HFF-Myc (cell line): ENCODE data around the gene ANAPC7.

Experiments used
- DNase-seq: peaks from one replicate; pipeline ENCODE4 v3.0.0-alpha.2; 2011; ENCODE audit warnings: low read depth; ENCODE audit errors: extremely low read depth
- H3K4me3 ChIP-seq: replicated peaks from 2 replicates; pipeline ENCODE4 v1.5.1; 2011; ENCODE audit warnings: low read depth, mild to moderate bottlenecking, control low read depth, low read length
- TF ChIP-seq, protein P1 (sequence below): IDR thresholded peaks from 2 replicates; pipeline ENCODE4 v1.5.1; 2012; ENCODE audit warnings: mild to moderate bottlenecking, low read depth, low read length, control low read depth; ENCODE audit errors: missing control alignments

The ANAPC7 gene

GRCh38 chr12:110372056-110372425 is 31.5 kb downstream of the ANAPC7 start:
- no peak for DNase-seq
- no peak overlapping the region for H3K4me3 ChIP-seq
- TF ChIP-seq, protein P1, sequence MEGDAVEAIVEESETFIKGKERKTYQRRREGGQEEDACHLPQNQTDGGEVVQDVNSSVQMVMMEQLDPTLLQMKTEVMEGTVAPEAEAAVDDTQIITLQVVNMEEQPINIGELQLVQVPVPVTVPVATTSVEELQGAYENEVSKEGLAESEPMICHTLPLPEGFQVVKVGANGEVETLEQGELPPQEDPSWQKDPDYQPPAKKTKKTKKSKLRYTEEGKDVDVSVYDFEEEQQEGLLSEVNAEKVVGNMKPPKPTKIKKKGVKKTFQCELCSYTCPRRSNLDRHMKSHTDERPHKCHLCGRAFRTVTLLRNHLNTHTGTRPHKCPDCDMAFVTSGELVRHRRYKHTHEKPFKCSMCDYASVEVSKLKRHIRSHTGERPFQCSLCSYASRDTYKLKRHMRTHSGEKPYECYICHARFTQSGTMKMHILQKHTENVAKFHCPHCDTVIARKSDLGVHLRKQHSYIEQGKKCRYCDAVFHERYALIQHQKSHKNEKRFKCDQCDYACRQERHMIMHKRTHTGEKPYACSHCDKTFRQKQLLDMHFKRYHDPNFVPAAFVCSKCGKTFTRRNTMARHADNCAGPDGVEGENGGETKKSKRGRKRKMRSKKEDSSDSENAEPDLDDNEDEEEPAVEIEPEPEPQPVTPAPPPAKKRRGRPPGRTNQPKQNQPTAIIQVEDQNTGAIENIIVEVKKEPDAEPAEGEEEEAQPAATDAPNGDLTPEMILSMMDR: no peak

GRCh38 chr12:110371408-110372055 is 32.0 kb downstream of the ANAPC7 start:
- no peak for DNase-seq
- H3K4me3 ChIP-seq: no peak overlapping the region

DNA sequence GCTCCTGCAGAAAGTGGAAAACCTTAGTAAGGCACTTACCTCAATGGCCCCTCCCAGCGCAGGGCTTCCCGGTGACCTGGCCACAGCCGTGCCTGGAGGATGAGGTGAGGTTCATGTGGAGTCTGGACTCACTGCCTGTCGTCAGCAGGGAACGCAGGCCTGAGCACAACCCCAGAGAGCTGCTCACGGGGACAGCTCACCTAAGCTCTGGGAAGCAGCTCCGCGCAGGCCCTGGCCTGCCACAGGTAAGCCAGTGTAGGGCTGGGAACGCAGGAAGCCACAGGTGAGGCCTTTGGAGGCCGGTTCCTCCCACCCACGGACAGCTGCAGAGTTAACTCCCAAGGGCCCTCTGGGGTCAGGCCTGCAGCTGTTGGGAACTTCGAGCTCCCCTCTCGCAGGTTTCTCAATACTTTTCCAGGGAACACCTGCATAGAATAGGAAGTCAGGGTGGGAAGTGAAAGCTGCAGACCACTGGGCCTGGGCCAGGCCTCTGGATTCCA is 32.7 kb downstream of the ANAPC7 start:
- TF ChIP-seq, protein P1: no peak
- H3K4me3 ChIP-seq: no peak overlapping the region
- DNase-seq: no peak

More at GRCh38 chr12:110371408-110372055, 32.0 kb downstream of the ANAPC7 start:
- TF ChIP-seq, protein P1: no peak

GRCh38 chr12:110369992-110370391 is 33.5 kb downstream of the ANAPC7 start:
- H3K4me3 ChIP-seq: no peak overlapping the region
- DNase-seq: no peak
- TF ChIP-seq, protein P1: no peak

DNA sequence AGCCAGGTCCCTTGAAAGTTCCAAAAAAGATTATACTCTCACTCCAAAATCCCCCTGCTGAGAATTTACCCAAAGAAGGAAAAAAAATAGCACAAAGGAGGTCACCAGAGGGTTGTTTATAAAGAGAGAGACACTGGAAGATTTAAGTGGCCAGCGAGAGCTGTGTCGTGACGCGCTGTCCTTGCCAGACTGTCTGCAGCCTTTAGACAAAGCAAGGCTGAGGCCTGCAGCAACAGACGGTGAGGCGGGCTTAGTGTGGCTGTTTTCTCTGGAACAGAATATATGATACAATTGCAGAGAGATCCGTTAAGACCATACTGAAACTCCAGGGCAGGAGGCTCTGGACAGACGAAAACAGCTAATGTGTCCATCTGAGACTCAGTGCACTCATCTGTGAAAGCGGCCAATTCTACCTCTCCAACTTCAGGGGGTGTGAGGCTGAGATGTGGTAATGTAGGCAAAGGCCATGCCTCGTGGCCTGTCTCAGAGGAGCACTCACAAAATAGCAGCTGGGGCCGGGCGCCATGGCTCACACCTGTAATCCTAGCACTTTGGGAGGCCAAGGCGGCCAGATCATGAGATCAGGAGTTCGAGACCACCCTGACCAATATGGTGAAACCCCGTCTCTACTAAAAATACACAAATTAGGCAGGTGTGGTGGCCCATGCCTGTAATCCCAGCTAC is 36.2 kb downstream of the ANAPC7 start:
- no peak overlapping the region for H3K4me3 ChIP-seq
- TF ChIP-seq, protein P1: no peak
- no peak for DNase-seq

DNA sequence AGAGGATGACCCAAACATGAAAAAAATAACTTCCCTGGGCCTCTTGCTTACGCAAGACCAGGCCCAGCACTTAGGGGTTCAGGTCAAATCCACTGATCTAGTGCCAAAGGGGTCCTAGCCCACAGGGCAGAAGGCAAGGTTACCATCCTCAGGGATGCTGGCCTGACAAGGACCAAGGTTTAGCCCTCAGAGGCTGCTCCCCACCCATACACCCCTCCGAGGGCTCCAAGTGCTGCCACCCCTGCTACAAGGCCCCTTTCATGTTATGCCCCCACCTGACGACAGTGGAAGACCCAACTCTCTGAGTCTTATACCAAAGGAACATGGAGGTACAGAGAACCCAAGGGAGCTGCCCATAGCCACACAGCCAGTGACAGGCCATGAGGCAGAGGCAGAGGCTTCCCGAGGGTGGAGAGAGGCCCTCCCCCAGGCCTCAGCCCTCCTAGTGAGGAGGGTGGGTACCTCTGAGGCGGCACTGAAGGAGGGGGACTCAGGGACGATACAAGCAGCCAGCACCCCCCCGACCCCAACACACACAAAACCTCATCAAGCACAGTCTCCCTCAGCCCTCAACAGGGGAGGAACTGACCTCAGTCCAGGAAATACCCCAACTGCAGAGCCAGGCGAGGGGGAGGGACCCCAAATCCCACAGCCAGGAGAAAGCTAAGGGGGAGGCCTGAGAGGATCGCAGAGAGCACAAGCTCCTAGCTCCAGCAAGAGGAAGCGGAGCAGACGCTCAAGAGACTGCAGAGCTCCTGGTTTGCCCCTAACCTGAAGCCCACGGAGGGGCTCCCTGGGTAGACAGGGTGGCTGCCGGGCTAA is 37.0 kb downstream of the ANAPC7 start:
- H3K4me3 ChIP-seq: no peak overlapping the region
- DNase-seq: no peak
- TF ChIP-seq, protein P1: no peak
